Embryonic facial prominence (tissue), 1 donor: ENCODE measurements around the gene SLC6A6.
"Not testable (repeated sequence)": the region's sequence is repeated elsewhere in the genome, so short reads cannot be mapped to it uniquely, and the experiment has no call there.

Experiments used
- DNase-seq: peaks from one replicate; pipeline ENCODE4 v3.0.0-alpha.2; 2016; ENCODE audit errors: extremely low spot score

Gene SLC6A6

DNA sequence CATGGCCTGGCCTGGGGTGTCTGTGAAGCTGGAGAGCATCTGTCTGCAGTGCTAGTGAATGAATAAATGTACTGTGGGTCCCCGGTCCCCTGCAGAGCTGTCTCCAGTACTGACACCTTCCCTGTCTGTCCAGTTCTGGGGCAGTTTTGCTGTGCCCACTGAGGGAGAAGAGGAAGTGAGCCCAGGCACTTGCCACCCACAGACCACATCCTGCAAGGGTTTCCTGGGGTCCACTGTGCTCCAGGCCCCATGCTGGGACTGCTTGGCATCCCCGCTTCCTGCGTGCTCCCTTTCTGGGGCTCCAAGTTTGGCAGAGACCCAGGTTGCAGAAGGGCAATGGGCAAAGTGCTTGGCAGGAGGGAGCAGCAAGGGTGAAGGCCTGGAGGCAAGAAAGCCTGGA lies 4.9 kb upstream of the SLC6A6 start:
- no peak for DNase-seq

DNA sequence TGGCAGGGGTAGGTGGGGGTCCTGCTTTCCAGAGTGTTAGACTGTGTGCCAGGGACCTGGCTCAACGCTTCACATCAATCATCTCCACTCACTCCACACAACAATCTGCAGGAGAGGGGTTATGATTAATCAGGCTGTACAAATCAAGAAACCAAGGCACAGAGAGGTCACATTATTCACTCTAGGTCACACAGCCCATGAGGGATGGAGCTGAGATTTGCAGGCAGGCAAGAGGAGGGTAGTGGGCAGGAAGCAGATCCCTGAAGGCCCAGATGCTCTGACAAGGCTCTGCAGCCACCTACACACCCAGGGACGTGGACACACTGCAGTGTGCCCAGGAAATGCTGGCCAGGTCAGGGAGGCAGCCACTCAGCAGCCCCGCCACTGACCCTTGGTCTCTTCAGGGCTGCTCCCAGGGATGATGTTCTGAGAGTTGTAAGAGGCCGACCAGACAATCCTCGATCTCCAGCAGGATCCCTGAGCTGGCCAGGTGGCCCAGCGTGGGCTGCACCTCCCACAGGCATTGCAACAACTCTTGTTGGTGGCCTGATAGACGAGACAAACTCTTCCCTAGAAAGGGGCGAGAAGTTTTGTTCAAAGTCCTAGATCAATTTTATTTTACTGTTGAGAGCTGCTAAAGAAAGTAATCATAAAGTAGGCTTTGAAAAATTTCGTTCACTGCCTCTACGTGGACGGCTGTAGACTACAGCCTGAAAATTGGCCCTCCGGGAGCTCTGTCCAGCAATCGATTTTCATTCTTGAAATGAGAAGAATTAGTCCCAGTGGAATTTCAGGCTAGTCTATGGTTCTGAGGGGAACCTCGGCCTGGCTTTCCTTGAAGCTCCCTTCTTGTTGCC lies 4.2 kb upstream of the SLC6A6 start:
- no peak for DNase-seq

DNA sequence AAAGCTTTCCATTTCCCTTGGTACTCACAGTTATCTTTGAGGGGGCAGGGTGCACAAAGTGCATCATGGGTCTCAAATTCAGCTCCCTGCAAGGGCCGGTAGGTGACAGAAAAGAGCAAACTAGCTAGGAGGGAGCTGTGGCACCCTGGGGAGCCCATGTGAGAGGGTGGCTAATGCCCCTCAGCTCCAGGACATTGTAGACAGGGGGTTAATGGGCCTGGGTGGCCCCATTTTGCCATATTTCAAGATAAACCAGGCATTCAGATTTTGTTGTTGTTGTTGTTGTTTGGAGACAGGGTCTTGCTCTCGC lies 3.7 kb upstream of the SLC6A6 start:
- DNase-seq: no peak

DNA sequence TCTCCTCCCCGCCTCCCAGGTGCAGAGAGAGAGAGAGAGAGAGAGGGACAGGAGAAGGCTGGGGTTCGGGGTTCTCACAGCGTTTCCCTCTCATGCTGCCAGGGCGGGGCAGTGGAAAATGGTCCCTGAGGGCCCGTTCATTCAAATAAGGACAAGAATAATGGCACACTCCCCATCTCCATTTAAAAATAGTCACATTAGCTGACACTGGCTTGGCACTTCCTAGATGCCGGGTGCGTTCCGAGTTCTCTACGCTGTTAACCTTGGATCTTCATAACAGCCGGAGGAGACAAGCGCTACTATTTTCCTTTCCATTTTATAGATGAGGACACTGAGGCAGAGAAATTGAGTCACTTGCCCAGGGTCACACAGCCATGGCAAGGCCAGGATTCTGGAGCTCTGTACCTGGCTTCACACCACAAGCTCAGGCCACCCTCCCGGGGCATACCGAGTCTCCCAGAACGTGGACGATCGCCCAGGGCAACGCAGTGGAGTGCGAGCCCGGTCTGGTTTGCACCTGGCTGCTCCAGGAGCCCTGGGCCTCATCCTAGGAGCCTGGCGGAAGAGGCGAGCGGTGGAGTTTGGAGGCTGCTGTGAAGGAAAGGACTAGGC lies 608 bp upstream of the SLC6A6 start:
- DNase-seq: no peak

DNA sequence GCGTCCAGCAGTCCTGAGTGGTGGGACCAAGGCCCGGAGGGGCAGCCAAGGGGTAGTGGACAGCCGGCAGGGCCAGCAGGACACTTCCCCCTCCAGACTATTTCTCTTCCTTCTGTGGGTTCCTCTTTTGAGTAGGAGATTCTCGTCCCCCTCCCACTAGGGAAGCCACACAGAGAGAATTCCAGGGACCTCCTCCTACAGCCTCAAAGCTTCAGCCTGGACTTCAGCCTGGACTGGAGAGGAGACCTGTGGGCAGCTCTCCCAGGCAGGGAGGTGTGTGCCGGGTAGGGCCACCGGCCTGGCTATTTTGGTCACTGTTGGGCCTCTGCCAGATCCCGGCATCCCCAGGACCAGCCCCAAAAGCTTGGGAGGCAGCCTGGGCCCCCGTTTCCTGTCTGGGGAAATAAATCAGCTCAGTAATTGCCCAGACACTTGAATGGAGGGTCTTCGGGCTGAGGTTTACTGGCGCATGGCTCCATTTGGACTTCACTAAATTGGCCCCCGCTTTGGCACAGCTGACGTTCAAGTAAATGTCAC lies 1.3 kb downstream of the SLC6A6 start:
- DNase-seq: no peak

DNA sequence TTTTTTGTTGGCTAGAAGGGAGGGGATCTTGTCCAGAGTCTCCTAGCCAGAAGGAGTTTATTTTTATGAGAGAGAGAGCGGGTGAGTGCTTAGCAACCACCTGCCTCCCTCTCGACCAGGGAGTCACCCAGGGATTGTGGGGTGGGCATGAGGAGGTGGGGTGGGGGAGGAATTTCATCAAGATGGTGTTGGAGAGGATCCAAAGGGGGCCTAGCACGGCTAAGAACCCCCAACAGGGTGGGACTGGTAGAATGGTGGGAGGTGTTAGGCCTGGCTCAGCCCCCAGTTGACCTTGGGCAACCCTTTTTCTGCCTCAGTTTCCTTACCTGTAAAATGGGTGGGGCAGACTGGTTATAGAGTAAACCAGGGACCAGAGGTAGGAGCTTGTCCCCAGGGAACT lies 1.8 kb downstream of the SLC6A6 start:
- DNase-seq: no peak

DNA sequence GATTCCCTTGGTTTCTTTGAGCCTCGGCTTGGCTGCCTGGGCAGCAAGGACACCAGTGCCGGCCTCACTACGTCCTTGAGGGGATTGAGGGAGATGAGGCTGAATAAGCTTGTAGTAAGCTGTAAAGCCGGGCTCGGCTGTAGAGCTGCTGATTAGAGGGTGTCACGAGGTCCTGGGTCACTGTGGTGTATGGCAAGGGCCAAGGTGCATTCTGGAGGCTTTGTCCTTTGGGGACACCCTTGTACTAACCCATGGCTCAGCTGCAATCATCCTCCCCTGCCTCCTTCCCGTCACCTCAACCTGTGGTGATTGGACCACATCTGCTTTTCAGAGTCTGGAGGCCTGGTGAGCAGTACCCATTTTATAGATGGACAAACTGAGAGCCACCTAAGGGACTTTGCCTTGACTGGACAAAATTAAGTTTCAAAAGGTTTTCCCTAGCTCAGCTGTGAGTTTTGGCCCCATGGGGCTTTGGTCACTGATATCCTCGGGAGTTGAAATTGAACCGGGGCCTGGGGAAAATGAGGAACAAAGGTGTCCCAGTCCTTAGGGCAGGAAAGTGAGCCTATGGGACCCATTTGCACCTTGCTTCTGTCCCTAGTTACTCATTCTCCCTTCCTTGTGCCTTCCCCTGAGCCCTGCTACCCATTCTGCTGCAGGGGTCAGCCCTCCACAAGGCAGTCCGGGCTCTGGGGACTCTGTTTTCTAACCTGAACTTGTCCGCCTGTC lies 2.4 kb downstream of the SLC6A6 start:
- DNase-seq: no peak

DNA sequence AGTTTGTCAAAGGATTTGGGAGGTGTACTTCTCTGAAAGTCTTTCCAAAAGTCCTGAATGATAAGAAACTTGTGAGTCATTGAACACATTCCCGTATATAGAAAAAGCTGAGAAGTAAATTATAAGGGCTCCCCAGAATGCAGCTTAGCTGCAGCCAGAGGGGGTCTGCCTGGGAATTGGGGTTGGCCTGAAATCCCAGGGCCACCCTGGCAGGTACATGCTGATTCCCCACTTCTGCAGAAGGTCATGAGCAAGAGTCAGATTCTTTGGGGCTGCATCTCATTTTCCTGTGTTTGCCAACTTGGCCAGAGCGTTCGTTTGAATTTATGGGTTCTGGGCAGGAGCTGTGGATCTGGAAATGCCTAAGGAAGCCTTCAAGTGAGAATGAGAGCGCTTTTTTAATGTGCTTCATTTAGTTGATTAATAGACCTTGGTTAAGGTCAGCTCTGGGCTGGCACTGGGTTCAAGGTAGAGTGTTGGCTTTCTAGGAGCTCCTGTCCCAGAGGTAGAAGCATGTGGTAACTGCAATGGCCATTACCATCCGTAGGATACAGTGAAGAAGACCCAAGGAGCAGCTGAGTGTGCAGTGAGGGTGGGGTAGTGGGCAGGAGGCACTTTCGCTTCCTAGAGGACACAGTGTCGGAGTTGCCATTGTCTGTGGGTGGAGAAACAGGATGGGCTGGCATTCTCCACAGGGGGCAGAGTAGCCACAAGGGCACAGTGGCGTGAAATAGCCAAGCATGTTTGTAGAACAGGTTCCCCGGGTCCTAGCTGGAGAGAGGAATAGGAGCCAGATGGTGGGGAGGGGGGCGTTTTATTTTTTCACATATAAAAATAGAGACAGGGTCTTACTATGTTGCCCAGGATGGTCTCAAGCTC lies 3.2 kb downstream of the SLC6A6 start:
- DNase-seq: no peak

DNA sequence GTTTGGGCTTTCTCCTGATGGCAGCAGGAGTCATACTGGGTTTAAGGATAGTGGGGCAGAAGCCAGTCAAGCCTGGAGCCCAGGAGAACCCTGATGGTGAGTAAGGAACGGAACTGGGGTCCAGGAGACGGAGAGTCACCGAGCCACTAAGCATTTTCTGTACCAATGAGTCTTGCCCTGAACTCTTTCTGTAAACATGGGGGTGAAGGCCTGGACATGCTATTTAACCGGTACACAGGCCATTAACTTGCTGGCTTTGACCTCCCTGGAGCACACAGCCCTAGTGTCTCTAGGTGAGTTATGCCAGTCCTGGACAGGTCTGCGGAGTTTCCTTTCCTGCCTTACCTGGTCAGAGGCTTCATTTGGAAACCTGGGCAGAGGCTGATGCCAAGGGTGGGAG lies 3.9 kb downstream of the SLC6A6 start:
- no peak for DNase-seq

DNA sequence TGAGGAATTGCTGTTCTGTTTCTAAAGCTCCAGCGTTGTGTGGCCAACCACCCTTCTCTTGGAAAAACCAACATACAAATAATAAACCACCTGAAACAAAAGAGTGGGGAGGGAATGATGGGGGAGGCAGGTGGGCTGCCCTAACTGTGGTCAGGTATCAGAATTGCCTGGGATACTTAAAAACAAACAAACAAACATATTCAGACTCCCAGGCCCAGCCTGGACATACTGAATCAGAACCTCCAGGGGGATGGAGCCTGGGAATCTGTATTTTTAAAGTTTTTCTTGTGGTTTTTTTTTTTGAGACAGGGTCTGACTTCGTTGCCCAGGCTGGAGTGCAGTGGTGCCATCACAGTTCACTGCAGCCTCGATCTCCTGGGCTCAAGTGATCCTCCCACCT lies 4.4 kb downstream of the SLC6A6 start:
- no peak for DNase-seq

DNA sequence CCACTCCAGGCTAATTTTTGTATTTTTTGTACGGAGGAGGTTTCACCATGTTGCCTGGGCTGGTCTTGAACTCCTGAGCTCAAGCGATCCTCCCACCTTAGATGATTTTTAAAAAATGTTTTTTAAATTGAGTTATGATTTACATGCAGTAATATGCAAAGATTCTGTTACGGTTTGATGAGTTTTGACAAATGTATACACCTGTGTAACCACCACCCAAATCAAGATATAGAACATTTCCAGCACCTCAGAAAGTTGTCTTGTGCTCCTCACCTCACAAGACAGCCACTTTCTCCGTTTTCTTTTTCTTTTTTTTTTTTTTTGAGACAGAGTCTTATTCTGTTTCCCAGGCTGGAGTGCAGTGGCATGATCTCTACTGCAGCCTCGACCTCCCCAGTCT lies 4.8 kb downstream of the SLC6A6 start:
- no peak for DNase-seq

DNA sequence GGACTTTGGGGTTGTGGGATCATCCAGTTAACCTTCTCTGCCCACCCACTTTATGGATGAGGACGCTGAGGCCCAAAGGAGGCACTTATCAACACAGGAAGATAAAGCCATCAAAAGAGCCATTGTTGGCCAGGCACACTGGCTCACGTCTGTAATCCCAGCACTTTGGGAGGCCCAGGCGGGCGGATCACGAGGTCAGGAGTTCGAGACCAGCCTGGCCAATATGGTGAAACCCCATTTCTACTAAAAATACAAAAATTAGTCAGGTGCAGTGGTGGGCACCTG lies 7.3 kb downstream of the SLC6A6 start:
- not testable (repeated sequence) for DNase-seq

DNA sequence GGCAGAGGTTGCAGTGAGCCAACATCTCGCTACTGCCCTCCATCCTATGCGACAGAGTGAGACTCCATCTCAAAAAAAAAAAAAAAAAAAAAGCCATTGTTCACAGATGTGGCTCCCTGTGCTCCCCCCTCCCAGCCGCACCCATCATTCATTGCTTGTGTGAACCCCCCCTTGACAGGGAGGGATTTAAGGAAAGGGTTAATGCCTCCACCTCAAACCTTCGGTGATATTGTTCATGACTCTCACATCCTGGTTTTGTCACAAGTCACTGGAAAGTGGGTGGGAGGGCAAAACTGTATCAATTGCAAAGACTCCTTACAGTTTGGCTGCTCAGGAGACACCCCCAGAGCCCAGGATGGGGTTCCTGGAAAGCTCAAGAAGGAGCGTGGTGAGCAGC lies 7.7 kb downstream of the SLC6A6 start:
- no peak for DNase-seq

DNA sequence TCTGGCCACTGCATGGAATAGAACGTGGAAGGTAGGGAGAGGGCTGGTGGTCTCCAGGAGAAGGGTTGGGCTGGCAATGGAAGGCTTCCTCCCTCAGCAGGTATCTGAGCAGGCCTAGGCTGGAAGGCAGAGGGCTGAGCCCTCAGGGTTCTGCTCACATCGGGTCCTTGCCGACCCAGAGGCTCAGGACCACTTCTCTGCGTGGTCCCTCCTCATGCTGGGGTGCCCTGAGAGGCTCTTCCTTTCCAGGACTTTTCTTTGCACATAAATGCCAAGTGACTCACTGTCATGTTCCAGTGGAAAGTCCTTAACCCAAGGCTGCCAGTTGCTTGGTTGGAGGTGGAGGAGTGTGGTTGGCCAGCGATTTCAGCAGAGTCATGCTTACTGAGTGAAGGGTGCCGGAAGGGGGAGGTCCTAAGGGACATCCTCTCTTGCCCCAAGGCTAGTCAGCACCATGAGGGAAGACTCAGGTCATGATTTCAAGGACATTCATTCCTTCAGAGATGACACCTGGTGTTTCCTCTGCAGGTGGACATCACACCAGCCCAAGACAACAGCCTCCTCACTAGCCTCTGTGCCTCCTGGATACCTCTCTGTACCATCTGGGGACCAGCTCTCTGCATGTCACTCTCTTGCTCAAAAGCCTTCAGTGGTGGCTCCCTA lies 8.2 kb downstream of the SLC6A6 start:
- DNase-seq: no peak

DNA sequence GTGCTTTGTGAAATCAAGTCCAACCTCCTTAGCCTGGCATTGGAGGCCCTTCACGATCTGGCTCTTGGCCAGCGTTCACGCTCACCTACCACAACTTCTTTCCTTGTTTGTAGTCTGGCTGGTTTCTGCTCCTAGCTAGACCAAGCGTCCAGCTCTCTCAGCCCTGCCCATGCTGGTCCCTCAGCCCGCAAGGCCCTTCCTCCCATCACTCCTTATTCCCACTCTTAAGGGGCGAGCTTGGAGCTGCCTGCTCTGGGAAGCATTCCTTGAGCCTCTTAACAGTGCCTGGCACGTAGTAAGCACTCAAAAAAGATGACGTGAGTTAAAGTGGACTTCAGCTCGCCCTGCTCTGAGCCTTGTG lies 8.7 kb downstream of the SLC6A6 start:
- DNase-seq: no peak

DNA sequence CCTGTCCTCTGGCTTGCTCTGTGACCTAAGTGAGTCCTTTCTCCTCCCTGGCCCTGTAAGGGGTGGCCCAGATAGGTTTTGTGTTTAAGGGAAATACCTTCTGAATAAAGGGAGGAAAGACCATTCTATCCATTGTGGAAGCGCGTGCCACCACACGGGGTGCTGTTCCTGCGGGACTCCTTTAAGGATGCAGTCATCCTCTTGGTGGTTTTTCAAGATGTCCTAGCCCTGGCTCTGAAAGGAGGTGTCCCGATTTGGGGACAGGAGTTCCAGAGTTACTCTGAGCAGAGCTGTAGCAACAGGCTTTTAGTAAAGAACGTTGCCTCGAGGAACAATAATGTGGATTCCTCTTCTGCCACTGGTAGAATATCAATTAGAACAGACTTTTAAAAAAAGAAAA lies 9.6 kb downstream of the SLC6A6 start:
- DNase-seq: no peak

DNA sequence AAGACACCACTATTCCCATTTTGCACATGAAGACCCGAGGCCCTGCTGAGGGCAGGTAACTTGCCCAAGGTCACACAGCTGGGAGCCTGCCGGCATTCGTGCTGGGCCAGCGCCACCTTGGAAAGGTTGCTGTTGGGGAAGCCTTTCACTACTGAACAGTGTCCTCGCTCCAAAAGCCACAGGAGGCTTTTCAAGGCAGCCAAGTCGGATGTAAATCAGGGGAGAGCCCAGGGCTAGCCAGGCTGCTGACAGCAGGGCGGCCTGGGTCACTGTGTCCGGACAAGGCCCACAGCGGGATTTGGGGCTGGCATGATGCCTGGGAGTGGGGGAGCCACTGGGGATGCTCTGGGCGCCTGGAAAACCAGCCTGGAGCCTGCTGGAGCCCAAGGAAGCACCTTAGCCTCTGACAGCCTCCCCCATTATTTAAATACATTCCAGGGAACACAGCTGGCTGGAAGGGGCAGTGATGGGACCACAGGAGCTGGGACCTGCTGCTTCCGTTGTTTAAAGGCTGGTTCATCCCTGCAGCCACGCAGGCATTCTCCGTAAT lies 10.5 kb downstream of the SLC6A6 start:
- no peak for DNase-seq

DNA sequence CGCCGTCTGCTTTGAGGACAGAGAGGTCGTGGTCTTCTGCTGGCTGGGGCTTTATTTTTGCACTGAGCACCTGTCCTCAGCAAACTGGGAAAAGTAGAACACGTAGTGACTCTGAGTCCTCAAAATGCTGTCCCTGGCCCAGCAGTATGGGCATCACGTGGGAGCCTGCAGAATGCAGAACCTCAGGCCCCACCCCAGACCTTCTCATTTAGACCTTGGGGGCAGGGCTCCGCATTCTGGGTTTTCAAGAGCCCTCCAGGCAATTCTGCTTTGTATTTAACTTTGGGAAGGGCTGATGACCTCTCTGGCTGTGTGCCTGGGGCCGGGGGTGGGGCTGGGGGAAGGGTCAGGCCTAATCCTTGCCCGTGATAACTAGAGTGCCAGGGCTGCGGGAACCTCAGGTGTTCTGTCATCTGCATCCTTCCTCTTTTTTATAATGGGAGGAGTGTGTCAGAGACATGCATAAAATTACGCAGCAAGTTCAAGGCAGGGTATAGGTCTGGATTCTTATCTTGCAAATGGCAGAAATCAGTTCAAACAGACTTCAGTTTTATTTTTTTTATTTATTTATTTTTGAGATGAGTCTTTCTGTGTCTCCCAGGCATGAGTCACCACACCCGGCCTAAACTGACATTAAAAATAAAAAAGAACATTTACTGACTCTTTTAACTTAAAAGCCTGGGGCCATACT lies 11.1 kb downstream of the SLC6A6 start:
- DNase-seq: no peak

DNA sequence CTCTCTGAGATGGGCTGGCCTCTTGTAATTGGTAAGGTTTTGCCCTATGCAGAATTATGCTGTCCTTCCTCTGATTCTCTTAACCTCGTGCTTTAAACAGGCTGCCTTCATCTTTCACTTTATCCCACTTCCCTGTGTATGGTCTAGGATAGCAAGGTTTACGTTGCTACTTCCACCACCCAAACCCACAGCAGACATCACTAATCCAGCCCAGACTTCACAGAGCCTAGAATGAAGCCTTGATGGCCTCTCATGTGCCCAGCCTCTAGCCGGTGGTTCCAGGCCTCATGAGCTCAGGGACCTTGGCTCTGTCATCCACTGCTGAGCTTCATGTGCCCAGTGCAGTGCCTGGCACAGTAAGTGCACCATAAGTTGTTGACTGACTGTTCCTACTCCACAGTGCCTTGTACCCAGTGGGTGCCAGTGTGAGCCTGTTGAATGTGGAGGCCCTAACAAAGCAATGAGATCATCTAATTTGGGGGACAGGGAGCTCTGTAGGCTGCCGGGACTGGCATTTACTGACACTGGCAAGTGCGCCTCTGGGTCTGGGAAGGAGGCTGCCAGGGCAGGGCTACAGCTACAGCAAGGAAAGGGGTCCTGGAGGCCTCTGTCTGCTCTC lies 12.5 kb downstream of the SLC6A6 start:
- no peak for DNase-seq

DNA sequence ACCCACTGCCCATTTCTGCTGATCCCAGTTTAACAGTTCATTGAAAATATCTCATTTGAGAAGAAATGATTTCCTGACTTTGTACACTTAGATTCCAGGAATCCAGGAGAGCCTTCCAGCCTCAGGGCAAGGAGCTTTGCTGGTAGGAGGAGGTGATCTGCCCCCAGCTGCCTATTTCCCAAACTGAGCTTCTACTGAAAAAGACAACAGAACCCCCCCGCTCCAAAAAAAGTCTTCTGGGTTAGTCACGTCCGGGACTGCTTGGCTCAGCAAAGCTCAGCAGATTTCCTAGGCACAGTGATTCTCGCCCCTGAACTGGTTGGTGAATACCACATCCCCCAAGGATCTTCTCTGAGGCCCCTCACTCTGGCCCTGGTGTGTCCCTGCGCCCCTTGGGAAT lies 13.1 kb downstream of the SLC6A6 start:
- DNase-seq: no peak
